ENCODE measurements around the gene YEATS2. TPM values are rescaled to one million over a fixed set of nuclear protein-coding genes. Genes with fewer than 3 reads are reported as not detected.

The YEATS2 gene
- total and polyA plus RNA-seq, 2 of the 4 experiments (the other 2 are of a cell fraction) = 30.1 to 43.0 TPM

GRCh38 chr3:183766745-183767606 lies 69.4 kb downstream of the YEATS2 start (continued):
- TF ChIP-seq ELK1 (IDR thresholded peaks at IDR 0.05; ENCODE audit: borderline replicate concordance, low read depth, low read length) = no peak

- no peak overlapping the region for H3K4ac ChIP-seq (ENCODE audit: low read depth, low read length)
- H3K27me3 ChIP-seq (ENCODE audit: control insufficient read depth, insufficient read depth, low read length) = no peaks in the 10 kb centered on the region
- H2BK15ac ChIP-seq (ENCODE audit: low read depth, low read length) = no peak overlapping the region
- no peak overlapping the region for H3K4me2 ChIP-seq (ENCODE audit: low read depth, low read length)
- CTCF ChIA-PET = interaction anchor here (0.6 to 1.5 kb wide), 2 partner anchors 14 to 16 kb away, joined by 3 read pairs; no protein-coding TSS in a partner anchor
- H3K36me3 ChIP-seq (ENCODE audit: control insufficient read depth, insufficient read depth, low read length) = peaks cover 19% of the 10 kb centered on the region
- intact Hi-C loops (cut with micrococcal nuclease) = loop anchor here (5.0 to 10.0 kb wide), 2 partner anchors 381 to 583 kb away; no protein-coding TSS in a partner anchor
- no peaks in the 10 kb centered on the region for H3K9me3 ChIP-seq (ENCODE audit: control insufficient read depth, insufficient read depth, low read length)
- no peak overlapping the region for H2AFZ ChIP-seq (replicated peaks; ENCODE audit: low read length, poor library complexity)
- no peak overlapping the region for H3K23ac ChIP-seq (ENCODE audit: low read depth, low read length)
- POLR2A ChIA-PET (ENCODE audit: unreplicated experiment) = no interaction called here
- no peak overlapping the region for H3K9ac ChIP-seq (ENCODE audit: low read depth, low read length)
- DNase-seq (no peak), ATAC-seq (ENCODE audit: low read depth) (no peak)
- H3K56ac ChIP-seq (ENCODE audit: extremely low read depth, insufficient read depth, low read length) = no peak overlapping the region
- H3K9me1 ChIP-seq (ENCODE audit: insufficient read depth, low read length) = peaks cover 2% of the 10 kb centered on the region; the same call in 1 of the 2 replicates
- H3K18ac ChIP-seq (ENCODE audit: low read depth, low read length) = no peak overlapping the region
- no TSS peak for BruUV-seq (replicated peaks)
- no peak overlapping the region for H2AK9ac ChIP-seq (replicated peaks; ENCODE audit: low read depth, low read length, poor library complexity)
- peaks cover 7 to 17% of the 10 kb centered on the region in 2 experiments; a peak in 3 of 4 replicates for H3K79me1 ChIP-seq (ENCODE audit: low read depth in 1 of 2, low read length in 2 of 2)
- no peak overlapping the region for H4K91ac ChIP-seq (ENCODE audit: insufficient read depth, low read depth, low read length)
- H3K4me1 ChIP-seq (ENCODE audit: control insufficient read depth, insufficient read depth, low read length) = peaks cover 4% of the 10 kb centered on the region; the same call in 1 of the 2 replicates
- H4K8ac ChIP-seq (ENCODE audit: low read depth in 2 of 2, low read length in 2 of 2) = no peak overlapping the region
- no peak overlapping the region for H2AK5ac ChIP-seq (ENCODE audit: low read depth, low read length)
- WGBS, 2 experiments (ENCODE audit: extremely low coverage in 2 of 2, insufficient read length in 1 of 2) = 94% methylated on average over 4 of the region's 8 CpGs; no CpG with 5 or more reads in 1 of the 2 experiments
- no peak overlapping the region for H2BK120ac ChIP-seq (ENCODE audit: low read depth, low read length)
- H3K14ac ChIP-seq (replicated peaks; ENCODE audit: low read depth, low read length) = no peak overlapping the region
- no peak overlapping the region for H2BK20ac ChIP-seq (ENCODE audit: low read depth, low read length)
- H4K20me1 ChIP-seq (ENCODE audit: insufficient read depth, low read length) = no peaks in the 10 kb centered on the region
- H3K4me3 ChIP-seq (ENCODE audit: insufficient read depth, low read depth, low read length) = no peak overlapping the region
- in situ Hi-C loops (cut with MboI; ENCODE audit: low sequenced_read_pairs) = loop anchor here (5.0 kb wide), 1 partner anchor 301 kb away; no protein-coding TSS in a partner anchor
- no peak overlapping the region for H2BK5ac ChIP-seq (ENCODE audit: low read depth, low read length, poor library complexity, severe bottlenecking)
- dilution Hi-C loops (cut with HindIII; ENCODE audit: low sequenced_read_pairs, unreplicated experiment) = no loop called here
- H3K27ac ChIP-seq (ENCODE audit: insufficient read depth, low read length) = no peak overlapping the region
- H4K5ac ChIP-seq (ENCODE audit: low read depth, low read length) = no peak overlapping the region
- no peak for TF ChIP-seq CTCF (conservative IDR thresholded peaks at IDR 0.05; ENCODE audit: low read depth, low read length)
- TF ChIP-seq MAZ (IDR thresholded peaks at IDR 0.05; ENCODE audit: borderline replicate concordance, low read depth, low read length) = no peak
- TF ChIP-seq MAFK (IDR thresholded peaks at IDR 0.05; ENCODE audit: low read depth, low read length) = no peak
- TF ChIP-seq RAD21 (IDR thresholded peaks at IDR 0.05; ENCODE audit: low read length) = no peak
- no peak for TF ChIP-seq CEBPB (IDR thresholded peaks at IDR 0.05; ENCODE audit: low read depth, low read length)
- TF ChIP-seq RCOR1 (IDR thresholded peaks at IDR 0.05; ENCODE audit: insufficient replicate concordance, low read length) = no peak
- no peak for TF ChIP-seq ELK1 (IDR thresholded peaks at IDR 0.05; ENCODE audit: borderline replicate concordance, low read depth, low read length)
- TF ChIP-seq SMC3 (IDR thresholded peaks at IDR 0.05; ENCODE audit: low read depth, low read length) = no peak
These were observed 70.5 kb downstream of the YEATS2 start for GRCh38 chr3:183768114-183768513.

All from IMR-90 (cell line).